ENCODE measurements around the gene TRPV4. TPM values are rescaled to one million over a fixed set of nuclear protein-coding genes. Genes with fewer than 3 reads are reported as not detected.

TRPV4 gene
- total RNA-seq, 1 donor from 2014 or later: 0.75 TPM

- DNase-seq (ENCODE audit: low read depth) (no peak), FAIRE-seq (no peak)
- Histone ChIP-seq H3K4me1 (ENCODE audit: insufficient read depth, low read length) (no peaks in the 10 kb centered on the region), H3K79me2 (ENCODE audit: insufficient read depth, low read length) (no peaks in the 10 kb centered on the region), H3K36me3 (ENCODE audit: insufficient read depth, low read length) (no peaks in the 10 kb centered on the region), H3K4me2 (ENCODE audit: low read length) (no peak overlapping the region), H3K9me3 (ENCODE audit: insufficient read depth, low read depth, low read length) (no peaks in the 10 kb centered on the region), H3K9ac (ENCODE audit: low read length) (no peak overlapping the region), H4K20me1 (ENCODE audit: insufficient read depth, low read length) (peaks cover 16% of the 10 kb centered on the region), H3K27me3 (ENCODE audit: insufficient read depth, low read length) (peaks cover 5% of the 10 kb centered on the region), H2AFZ (ENCODE audit: low read depth, low read length) (no peak overlapping the region), H3K4me3 (ENCODE audit: insufficient read depth, low read depth, low read length) (no peak overlapping the region), H3K27ac (ENCODE audit: low read depth, low read length) (no peak overlapping the region)
- no peak overlapping the region for H3K27ac Mint-ChIP-seq (ENCODE audit: unreplicated experiment)
- H3K36me3 Mint-ChIP-seq (ENCODE audit: low read depth, unreplicated experiment): no peaks in the 10 kb centered on the region
- H3K9me3 Mint-ChIP-seq (ENCODE audit: unreplicated experiment): no peaks in the 10 kb centered on the region
- no peak overlapping the region for H3K4me3 Mint-ChIP-seq (ENCODE audit: unreplicated experiment)
- TF ChIP-seq EZH2 (IDR thresholded peaks at IDR 0.05; ENCODE audit: insufficient read depth, low read length): no peak
- TF ChIP-seq, protein P1, sequence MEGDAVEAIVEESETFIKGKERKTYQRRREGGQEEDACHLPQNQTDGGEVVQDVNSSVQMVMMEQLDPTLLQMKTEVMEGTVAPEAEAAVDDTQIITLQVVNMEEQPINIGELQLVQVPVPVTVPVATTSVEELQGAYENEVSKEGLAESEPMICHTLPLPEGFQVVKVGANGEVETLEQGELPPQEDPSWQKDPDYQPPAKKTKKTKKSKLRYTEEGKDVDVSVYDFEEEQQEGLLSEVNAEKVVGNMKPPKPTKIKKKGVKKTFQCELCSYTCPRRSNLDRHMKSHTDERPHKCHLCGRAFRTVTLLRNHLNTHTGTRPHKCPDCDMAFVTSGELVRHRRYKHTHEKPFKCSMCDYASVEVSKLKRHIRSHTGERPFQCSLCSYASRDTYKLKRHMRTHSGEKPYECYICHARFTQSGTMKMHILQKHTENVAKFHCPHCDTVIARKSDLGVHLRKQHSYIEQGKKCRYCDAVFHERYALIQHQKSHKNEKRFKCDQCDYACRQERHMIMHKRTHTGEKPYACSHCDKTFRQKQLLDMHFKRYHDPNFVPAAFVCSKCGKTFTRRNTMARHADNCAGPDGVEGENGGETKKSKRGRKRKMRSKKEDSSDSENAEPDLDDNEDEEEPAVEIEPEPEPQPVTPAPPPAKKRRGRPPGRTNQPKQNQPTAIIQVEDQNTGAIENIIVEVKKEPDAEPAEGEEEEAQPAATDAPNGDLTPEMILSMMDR (IDR thresholded peaks at IDR 0.05; ENCODE audit: insufficient read depth, low read depth, low read length): no peak
- peaks cover 3% of the 10 kb centered on the region for H3K27me3 Mint-ChIP-seq (ENCODE audit: low read depth, unreplicated experiment)
- no peaks in the 10 kb centered on the region for H3K4me1 Mint-ChIP-seq (ENCODE audit: low read depth, unreplicated experiment)
Measured at GRCh38 chr12:109813810-109814416, 19.3 kb downstream of the TRPV4 start.

DNA sequence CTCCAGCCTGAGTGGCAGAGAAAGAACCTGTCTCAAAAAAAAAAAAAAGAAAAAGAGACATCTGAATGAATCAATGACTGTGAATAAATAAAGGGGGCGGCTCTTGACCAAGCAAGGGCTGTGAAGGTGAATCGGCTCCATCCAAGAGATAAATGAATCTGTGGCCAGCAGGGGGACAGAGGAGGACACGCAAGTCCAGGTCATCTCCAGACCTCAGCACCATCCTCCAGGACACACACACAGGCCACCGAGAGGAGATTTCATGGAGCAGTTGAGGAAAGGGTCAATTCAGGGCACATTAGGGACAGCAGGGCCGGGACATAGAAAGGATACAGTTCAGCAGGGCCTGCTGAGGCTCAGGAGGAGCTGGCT lies 21.6 kb downstream of the TRPV4 start:
- no peaks in the 10 kb centered on the region for H3K36me3 Mint-ChIP-seq (ENCODE audit: low read depth, unreplicated experiment)
- no peaks in the 10 kb centered on the region for H3K9me3 Mint-ChIP-seq (ENCODE audit: unreplicated experiment)
- no peak overlapping the region for H3K4me3 ChIP-seq (ENCODE audit: insufficient read depth, low read depth, low read length)
- no peaks in the 10 kb centered on the region for H3K79me2 ChIP-seq (ENCODE audit: insufficient read depth, low read length)
- H2AFZ ChIP-seq (ENCODE audit: low read depth, low read length): no peak overlapping the region
- no peaks in the 10 kb centered on the region for H3K36me3 ChIP-seq (ENCODE audit: insufficient read depth, low read length)
- H3K4me2 ChIP-seq (ENCODE audit: low read length): no peak overlapping the region
- no peak overlapping the region for H3K4me3 Mint-ChIP-seq (ENCODE audit: unreplicated experiment)
- no peak overlapping the region for H3K27ac ChIP-seq (ENCODE audit: low read depth, low read length)
- H3K27me3 ChIP-seq (ENCODE audit: insufficient read depth, low read length): no peaks in the 10 kb centered on the region
- no peak overlapping the region for H3K27ac Mint-ChIP-seq (ENCODE audit: unreplicated experiment)
- no peak for FAIRE-seq
- H3K9me3 ChIP-seq (ENCODE audit: insufficient read depth, low read depth, low read length): no peaks in the 10 kb centered on the region
- no peaks in the 10 kb centered on the region for H3K4me1 ChIP-seq (ENCODE audit: insufficient read depth, low read length)
- no peaks in the 10 kb centered on the region for H3K27me3 Mint-ChIP-seq (ENCODE audit: low read depth, unreplicated experiment)
- no peaks in the 10 kb centered on the region for H3K4me1 Mint-ChIP-seq (ENCODE audit: low read depth, unreplicated experiment)
- no peak for DNase-seq (ENCODE audit: low read depth)
- peaks cover 13% of the 10 kb centered on the region for H4K20me1 ChIP-seq (ENCODE audit: insufficient read depth, low read length)
- H3K9ac ChIP-seq (ENCODE audit: low read length): no peak overlapping the region
- no peak for TF ChIP-seq EZH2 (IDR thresholded peaks at IDR 0.05; ENCODE audit: insufficient read depth, low read length)
- TF ChIP-seq, protein P1 (IDR thresholded peaks at IDR 0.05; ENCODE audit: insufficient read depth, low read depth, low read length): no peak

GRCh38 chr12:109810954-109811623 lies 22.1 kb downstream of the TRPV4 start:
- Histone ChIP-seq H3K4me2 (ENCODE audit: low read length) (no peak overlapping the region), H3K4me3 (ENCODE audit: insufficient read depth, low read depth, low read length) (no peak overlapping the region), H3K79me2 (ENCODE audit: insufficient read depth, low read length) (no peaks in the 10 kb centered on the region), H2AFZ (ENCODE audit: low read depth, low read length) (no peak overlapping the region), H3K27me3 (ENCODE audit: insufficient read depth, low read length) (no peaks in the 10 kb centered on the region), H3K4me1 (ENCODE audit: insufficient read depth, low read length) (no peaks in the 10 kb centered on the region), H3K9ac (ENCODE audit: low read length) (no peak overlapping the region), H3K27ac (ENCODE audit: low read depth, low read length) (no peak overlapping the region), H3K9me3 (ENCODE audit: insufficient read depth, low read depth, low read length) (no peaks in the 10 kb centered on the region), H4K20me1 (ENCODE audit: insufficient read depth, low read length) (peaks cover 13% of the 10 kb centered on the region), H3K36me3 (ENCODE audit: insufficient read depth, low read length) (no peaks in the 10 kb centered on the region)
- H3K36me3 Mint-ChIP-seq (ENCODE audit: low read depth, unreplicated experiment): no peaks in the 10 kb centered on the region
- DNase-seq (ENCODE audit: low read depth) (no peak), FAIRE-seq (no peak)
- H3K4me3 Mint-ChIP-seq (ENCODE audit: unreplicated experiment): no peak overlapping the region
- no peaks in the 10 kb centered on the region for H3K4me1 Mint-ChIP-seq (ENCODE audit: low read depth, unreplicated experiment)
- no peak for TF ChIP-seq EZH2 (IDR thresholded peaks at IDR 0.05; ENCODE audit: insufficient read depth, low read length)
- TF ChIP-seq, protein P1 (IDR thresholded peaks at IDR 0.05; ENCODE audit: insufficient read depth, low read depth, low read length): no peak
- no peaks in the 10 kb centered on the region for H3K9me3 Mint-ChIP-seq (ENCODE audit: unreplicated experiment)
- no peak overlapping the region for H3K27ac Mint-ChIP-seq (ENCODE audit: unreplicated experiment)
- H3K27me3 Mint-ChIP-seq (ENCODE audit: low read depth, unreplicated experiment): no peaks in the 10 kb centered on the region

Measured in astrocyte (in vitro differentiated cells and primary cell).